NCI-H1417 (cell line): ENCODE results near the gene SOSTDC1.
"Not testable (repeated sequence)": the region's sequence is repeated elsewhere in the genome, so short reads cannot be mapped to it uniquely, and the experiment has no call there.

Source experiments
- DNase-seq, 3 experiments: peaks; one replicate each; lab custom pipeline; 2025; lab: John Stamatoyannopoulos, UW

The SOSTDC1 gene

DNA sequence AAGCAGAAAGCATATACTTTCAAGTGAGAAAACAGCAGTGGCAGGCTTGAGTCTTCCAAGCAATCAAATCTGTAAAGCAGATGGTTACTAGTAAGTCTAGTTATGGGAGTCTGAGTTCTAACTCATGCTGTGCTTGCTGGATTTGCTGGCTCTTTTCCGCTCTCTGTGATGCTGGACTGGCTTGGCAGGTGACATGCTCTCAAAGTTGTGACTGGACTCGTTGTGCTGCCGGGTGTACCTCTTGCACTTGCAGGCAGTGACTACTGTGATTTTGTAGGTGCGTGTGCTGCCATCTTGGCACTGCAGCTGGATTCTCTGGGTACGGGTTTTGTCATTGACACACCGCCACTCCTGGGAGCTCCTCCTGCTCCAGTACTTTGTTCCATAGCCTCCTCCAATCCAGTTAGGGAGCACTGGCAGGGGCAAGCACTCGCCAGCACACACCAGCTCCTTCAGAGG lies 3.1 kb downstream of the SOSTDC1 start:
- no peak for DNase-seq

DNA sequence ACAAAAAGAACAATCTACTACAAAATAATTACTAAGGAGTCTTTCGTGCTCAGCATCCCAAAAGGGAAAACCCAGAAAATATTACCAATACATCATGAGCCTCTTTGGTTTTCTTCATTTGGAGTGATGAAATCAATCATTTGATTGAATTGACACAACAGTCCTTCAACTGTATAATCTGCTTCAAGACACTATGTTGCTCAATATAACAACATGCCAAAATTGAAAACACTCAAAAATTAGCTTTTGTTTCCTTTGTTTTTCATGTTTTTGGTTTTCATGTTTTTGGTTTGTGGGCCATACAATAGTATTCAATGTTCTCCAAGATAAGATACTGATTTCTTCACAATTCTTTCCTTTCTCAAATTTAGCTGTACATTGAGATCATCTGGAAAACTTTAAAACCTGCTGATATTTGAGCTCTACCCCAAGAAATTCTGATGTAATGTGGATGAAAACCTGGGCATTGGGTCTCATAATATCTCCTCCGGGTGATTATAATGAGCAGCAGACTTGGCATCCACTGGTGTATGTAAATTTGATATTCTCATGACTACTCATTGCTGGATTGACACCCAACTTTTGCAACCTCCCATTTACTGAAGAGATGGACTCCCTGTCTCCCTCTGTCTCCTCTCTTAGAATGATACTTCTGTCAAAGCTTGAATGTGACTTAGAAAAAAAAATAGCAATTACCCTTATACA lies 4.6 kb downstream of the SOSTDC1 start:
- no peak for DNase-seq

DNA sequence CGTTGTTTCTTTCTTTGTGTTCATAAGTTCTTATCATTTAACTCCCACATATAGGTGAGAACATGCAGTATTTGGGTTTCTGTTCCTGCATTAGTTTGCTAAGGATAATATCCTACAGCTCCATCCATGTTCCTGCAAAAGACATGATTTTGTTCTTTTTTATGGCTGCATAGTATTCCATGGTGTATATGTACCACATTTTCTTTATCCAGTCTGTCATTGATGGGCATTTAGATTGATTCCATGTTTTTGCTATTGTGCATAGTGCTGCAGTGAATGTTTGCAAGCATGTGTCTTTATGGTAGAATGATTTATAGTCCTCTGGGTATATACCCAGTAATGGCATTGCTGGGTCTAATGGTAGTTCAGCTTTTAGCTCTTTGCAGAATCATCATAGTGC lies 9.2 kb downstream of the SOSTDC1 start:
- DNase-seq: not testable (repeated sequence)

DNA sequence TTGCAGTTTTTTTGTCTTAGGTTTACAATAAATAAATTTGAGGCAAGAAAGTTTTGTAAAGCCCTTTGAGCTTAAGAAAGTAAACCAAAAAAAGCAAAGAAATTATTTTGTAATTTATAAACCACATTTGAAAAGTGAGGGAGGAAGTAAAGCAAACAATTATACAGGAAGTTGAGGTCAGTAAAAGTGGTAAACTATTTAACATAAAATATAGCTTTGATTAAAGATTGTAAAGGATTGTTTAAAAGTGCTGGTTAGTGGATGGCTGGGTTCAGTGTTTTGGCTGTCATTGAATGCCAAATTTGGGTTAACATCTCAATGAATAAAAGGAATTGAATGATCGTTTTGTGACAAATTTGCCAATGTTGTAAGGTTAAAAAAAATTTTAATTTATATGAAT lies 9.9 kb downstream of the SOSTDC1 start:
- DNase-seq: no peak

DNA sequence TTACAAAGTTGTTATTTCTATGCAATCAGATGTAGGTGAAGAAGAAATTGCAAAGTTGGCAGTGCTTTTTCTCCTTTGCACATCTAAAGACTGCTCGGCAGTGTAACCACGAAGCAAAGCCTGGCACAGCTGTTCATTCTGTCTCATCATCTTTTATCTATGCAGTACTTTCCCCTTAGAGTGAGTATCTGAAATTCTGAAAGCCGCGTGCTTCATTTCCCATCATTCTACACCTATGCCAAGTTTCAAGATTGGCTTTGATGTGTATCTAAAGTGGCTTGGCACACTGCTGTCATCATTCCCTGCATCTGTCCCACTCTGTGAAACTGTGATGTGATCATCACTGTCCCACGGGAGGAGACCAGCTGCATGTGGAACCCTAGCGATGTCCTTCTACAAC lies 15.2 kb downstream of the SOSTDC1 start:
- DNase-seq: no peak

DNA sequence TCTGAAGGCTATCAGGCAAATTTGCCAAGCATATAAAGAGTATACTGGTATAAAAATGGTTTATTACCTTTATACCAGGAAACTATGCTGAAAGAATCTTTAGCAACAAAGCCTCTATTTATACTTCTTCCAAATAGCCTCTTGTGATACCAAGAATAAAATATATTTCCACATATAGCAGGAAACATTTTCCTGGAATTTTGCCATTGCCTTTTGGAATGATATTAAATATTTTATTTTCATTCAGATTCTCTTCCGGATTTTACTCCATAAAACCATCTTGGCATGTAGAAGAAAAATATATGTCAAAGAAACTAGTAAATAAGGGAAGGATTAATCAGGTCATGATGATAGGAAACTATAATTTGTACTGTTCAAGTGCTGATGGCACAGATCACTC lies 17.7 kb downstream of the SOSTDC1 start:
- no peak for DNase-seq

DNA sequence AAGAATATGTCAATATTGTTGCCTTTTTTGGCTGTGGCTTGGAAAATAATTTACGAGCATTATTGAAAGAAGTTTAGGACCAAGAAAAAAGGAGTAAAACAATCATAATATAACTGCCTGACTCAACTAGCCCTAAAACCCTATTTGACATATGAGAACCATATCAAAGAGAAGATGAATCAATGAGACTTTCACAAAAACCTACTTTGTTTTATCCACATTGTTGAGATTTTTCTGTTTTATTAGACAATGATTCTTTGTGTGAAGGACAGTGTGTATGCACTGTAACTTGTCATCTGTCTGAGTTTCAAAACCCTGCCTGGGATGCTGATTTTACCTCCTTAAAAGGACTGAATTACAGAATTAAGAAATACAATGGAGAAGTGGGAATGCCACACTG lies 19.0 kb downstream of the SOSTDC1 start:
- DNase-seq: no peak

DNA sequence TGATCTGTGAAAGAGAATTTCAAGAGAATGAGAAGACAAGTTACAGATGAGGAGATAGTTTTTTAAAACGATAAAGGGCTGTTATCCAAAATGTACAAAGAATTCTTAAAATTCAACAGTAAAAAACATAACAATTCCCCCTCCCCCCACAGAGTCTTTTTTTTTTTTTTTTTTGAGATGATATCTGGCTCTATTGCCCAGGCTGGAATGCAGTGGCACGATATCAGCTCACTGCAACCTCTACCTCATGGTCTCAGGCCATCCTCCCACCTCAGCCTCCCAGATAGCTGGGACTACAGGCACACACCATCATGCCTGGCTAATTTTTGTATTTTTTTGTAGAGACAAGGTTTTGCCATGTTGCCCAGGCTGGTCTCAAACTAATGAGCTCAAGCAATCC lies 21.7 kb downstream of the SOSTDC1 start:
- DNase-seq: not testable (repeated sequence)

DNA sequence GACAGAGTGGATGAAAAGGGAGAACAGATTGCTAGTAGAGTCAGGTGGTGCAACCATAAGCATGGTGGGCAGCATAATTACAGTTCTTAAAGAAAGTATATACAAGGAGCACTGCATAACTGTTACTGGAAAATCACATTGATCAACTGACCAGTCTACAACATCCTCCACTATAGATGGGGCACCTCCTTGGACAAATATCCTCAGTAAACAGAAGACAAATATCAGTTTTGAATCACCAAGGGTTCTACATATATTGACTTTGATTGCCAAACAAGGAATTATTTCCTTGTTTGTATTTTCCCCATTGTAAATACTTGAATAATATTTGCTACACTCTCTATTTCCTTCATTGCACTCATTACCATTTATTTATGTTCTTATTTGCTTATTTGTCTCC lies 26.6 kb downstream of the SOSTDC1 start:
- no peak for DNase-seq

DNA sequence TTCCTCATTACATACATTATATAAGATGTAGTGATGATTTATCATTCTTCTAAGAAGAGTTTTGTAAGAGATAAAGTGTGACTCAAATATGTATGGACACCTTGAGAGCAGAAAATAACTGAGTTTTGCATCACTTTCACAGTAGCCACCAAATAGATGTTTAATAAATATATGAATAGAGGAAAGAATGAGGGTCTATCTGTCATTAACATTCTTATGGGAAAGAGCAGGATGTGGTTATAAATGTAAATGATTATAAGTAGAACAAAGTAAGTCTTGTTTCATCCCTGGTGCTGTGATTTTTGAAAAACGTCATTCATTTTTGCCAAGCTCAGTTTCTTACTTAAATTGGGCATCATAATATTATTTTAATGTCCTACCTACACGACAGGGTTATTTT lies 29.2 kb downstream of the SOSTDC1 start:
- no peak for DNase-seq

DNA sequence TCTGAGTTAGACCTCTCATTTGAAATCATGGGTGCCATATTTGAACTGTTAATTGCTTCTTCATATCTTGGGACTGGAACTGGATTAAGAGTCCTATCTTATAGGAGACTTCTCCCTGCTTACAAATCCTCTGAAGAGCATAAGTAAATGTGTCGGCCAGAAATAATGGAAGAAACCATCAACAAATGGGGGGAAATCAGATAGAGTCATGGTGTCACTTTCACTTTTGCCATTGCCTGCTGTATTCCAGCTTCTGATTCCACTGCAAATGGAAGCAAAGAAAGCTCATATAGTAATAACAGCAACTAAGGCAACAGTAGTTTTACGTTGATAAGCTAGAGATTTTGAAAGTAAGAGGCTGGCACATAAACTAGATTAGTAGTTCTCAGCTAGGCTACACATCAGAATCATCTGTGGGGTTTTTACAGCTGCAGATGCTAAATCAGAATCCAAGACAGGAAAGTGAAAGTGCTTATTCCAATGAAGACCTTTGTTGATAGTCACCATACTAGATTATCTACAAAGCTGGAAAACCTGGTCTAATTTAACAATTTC lies 31.9 kb downstream of the SOSTDC1 start:
- DNase-seq: no peak

DNA sequence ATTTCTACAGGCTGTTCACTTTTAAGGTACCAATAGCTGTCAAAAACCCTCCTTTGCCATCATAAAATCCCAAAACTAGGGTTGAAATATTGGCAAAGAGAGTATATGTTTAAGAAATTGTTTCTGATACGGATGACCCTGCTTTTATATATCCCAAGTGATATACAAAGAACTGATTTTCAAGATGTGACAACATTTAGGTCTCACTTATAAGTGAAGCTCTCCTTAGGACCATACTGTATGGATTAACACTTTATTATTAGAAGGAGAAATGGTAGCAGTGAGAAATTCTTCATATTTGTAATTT lies 33.2 kb downstream of the SOSTDC1 start:
- DNase-seq: no peak

DNA sequence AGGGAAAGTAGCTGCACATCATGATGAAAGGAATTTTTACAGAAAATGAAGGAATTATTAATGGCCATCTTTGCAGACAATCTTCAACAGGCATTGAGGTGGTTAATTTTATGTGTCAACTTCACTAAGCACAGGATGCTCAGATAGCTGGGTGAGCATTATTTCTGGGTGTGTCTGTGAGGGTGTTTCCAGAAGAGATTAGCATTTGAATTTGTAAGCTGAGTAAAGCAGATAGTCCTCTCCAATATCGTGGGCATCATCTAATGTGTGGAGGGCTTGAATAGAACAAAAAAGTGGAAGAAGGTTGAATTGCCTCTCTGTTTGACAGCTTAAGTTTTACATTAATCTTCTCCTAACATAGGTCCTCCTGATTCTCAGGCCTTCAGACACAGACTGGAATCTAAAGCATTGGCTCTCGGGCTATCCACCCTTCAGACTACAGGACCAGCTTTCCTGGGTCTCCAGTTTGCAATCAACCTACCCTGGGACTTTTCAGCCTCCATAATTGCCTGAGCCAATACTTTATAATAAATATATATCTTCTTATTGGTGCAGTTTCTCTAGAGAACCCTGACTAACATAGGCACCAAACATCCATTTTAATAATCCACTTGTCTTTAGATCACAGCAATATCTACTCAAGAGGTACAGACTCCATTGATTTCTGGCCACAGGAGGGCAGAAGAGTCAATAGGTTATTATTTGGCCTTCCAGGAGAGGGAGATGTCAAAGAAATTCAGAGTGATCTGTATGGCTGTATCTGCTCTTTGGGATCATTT lies 33.7 kb downstream of the SOSTDC1 start:
- peak in 2 of 3 experiments; percentile 46 to 77 for DNase-seq

DNA sequence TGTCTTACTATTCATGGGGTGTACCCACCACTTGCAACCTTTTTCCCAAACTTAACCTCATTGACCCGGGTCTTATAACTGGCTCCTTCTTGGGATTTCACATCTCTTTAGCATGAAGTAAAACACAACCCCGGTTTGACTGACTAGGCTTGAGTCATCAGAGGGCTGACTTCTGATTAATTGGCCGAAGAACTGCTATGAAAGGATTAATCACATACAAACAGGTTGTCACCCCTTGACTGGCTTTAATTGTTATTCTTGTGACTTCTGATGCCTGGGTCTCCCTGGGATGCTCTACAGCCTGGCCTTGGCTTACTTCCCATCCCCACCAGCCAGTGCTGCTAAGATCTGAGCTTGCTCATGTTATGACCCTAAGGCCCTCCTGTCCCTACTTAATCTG lies 35.4 kb downstream of the SOSTDC1 start:
- DNase-seq: no peak

DNA sequence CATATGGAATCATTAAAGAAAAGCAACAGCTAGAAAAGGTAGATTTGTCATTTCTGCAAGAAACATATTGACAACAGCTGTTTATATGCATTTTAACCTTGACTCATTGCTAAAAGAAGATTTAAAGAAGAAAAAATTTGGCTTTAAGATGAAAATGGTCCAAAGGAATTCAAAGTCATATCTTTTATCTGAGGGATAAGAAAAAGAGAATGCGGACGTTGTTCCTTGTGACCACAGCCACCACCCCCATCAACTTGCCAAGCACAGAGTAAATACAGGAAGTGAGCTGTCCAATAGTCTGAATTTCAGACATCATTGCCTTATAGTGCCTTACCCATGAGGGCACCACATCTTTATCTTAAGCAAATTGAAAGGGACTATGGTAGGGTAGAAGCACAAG lies 36.9 kb downstream of the SOSTDC1 start:
- no peak for DNase-seq

DNA sequence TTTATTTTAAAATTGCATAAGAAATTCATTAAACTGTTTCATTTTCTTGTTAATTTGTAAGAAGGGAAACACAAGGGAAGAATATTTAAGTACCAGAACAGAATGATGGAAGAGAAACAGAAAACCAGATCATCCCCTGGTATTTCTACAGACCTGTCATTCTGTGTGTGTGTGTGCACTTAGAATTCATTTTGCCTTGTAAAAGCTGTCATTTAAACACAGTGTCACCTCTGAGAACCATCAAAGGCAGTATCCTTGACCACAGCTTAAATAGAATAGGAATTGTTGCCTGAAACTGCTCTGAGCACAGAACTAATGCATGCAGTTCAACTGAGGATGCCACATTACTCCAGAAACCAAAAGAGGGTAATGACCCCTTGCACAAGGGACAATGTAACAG lies 37.4 kb downstream of the SOSTDC1 start:
- DNase-seq: no peak

DNA sequence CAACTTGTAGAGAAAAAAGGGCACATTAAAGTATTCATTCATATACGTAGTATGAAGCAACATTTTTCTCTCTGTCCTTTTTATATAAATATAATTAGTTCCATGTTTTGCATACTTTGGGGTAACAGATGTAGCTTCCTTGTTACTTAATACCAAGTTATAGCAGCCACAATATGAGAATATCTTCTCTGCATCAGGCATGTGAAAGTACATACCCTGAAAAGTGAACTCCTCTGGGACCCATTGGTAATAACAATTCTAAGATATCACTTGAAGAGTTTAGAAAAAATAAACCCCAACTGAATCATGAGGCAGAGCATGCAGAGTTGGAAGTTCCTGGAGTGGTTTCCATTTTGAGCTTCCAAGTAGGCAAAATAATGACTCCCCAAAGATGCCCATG lies 41.8 kb downstream of the SOSTDC1 start:
- no peak for DNase-seq

DNA sequence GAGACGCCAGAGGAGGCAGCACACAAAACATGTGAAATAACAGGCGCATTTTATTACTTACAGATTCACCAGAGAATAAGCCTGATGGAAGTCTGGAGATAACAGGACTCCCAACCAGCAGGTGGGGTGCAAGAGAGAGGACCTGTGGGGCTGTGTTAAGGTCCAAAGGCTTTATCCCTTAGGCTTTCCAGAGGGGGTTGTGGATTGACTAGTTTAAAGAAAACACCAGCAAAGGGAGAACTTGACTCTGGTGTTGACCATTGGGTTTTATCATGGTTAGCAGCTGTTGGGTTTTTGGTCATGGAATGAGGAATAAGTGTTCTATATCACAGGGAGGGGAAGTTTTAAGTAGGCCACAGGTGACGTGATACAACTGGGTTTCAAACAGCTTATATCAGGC lies 42.6 kb downstream of the SOSTDC1 start:
- DNase-seq: no peak

DNA sequence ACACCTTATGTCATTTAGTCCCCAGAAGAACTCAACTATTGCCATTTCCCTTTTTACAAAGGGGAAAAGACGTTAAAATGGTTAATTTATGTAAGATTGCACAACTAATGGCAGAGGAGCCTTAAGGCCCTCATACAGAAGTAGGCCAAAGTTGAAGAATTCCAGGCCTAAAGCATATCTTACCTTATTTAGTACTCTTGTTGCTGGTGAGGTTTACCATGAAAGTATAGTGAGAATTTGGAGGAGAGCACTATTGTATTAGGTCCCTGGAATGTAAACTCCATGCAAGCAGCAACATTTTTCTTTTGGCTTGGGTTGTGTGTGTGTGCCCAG lies 43.5 kb downstream of the SOSTDC1 start:
- peak in 1 of 3 experiments; percentile 42 for DNase-seq

DNA sequence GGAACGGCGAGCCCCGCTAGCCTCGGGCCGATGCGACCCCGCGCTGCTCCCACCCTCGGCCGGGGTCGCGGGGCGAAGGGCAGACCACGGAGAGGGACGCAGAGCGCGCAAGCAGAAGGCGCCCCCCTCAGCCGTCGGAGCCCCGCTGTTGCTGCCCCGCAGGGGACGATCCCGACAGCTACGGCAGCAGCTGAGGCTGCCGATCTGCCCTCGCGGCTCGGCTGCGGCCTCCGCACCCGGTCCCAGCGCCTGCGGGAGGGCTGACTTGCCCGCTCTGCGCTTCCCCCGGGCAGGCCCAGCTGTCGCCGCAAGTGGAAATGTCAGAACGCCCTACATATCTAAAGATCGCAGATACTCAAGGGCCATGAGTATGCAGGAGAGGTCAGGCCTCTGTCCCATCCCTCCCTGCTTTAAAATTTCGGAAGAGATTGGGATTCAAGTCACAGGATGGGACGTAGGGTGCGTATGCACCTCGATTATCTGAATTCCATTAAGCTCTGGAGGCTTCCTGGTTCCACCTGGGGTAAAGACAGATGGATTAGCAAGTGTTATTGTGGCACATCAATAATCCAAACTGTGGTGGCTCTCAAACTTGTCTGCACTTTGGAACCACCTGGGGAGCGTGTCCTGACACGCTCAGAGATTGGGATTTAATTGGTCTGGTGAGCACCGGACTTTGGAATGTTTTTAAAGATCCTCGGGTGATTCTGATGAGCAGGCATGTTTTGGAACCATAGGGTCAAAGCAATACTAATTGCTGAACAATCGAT lies 44.0 kb downstream of the SOSTDC1 start, which contains the start of gene CRPPA:
CRPPA (minus strand) TSS at position 206 of the 770 bp plus-strand sequence. CDS start 216 bp downstream, outside the sequence.
- DNase-seq: peak; percentile 24 to 91 (median 81)

DNA sequence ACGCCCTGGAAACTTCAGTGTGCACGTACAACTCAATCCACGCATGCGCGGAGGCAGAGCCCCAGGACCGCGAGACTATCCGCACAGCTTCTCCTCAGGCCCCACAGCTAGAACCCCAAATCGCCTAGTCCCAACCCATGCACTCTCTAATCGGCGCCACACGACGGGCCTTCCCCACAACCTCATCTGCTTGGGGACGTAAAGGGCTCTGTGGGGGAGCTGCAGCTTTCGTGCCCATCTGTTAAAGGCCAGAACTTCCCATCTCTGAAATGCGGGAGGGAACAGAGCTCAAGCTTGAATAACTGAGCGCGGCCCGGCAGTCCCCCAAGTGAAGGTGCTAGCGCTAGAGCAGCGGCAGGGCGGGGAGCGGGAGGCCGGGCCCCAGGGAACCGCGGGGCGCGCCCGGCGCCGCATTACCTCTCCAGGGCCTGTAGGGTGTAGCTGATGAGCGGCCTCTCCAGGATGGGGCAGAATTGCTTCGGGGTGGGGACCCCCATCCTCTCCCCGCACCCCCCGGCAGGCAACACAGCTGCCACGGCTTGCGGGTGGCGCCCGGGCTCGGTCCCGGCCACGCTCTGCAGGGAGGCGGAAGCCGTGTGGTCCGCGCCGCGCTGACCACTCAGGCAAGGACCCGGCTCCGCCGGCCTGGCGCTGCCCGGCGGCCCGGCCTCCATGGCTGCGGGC lies 44.7 kb downstream of the SOSTDC1 start:
- peak; percentile 76 to 98 (median 98) for DNase-seq

DNA sequence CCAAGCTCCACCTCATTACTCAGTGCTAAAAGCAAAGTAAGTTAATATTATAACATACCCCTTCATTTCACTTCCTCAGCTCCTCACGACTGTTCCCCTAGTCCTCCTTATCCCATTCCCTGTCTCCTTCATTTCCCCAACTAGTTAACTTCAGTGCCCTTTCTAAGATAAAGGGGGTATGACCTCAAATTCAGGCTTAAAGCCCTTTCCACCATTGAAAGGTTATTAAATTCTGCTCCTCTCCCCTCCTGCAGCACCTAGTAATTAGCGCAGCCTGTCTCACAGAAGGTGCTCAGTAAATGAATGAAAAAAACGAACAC lies 45.2 kb downstream of the SOSTDC1 start:
- DNase-seq: no peak
